ENCODE results near the gene PEPD. TPM values are rescaled to one million over a fixed set of nuclear protein-coding genes. Genes with fewer than 3 reads are reported as not detected.
A peak's percentile ranks its signal among the peaks of the same experiment; 100 is the strongest.

The PEPD gene
- polyA plus RNA-seq, 6 donors from 2014 or later = 83.7 to 143 (median 95.4) TPM

GRCh38 chr19:33381101-33381500 is 140.5 kb downstream of the PEPD start:
- Mint-ChIP-seq H3K27me3 (no peaks in the 10 kb centered on the region), H3K4me3 (no peak overlapping the region), H3K27ac (peak overlapping the region in 2 of 6 donors; percentile 31 to 49), H3K9me3 (no peaks in the 10 kb centered on the region), H3K36me3 (peaks cover 0 to 7% of the 10 kb centered on the region in 2 donors), H3K4me1 (peaks cover 29 to 47% (median 33%) of the 10 kb centered on the region in 3 donors)
- DNase-seq (no peak), ATAC-seq (ENCODE audit: low read depth in 2 of 2) (no peak)

GRCh38 chr19:33379151-33379829 is 142.3 kb downstream of the PEPD start:
- ATAC-seq (ENCODE audit: low read depth in 2 of 2) (no peak), DNase-seq (no peak)
- H3K4me3 Mint-ChIP-seq = no peak overlapping the region
- H3K4me1 Mint-ChIP-seq = peaks cover 43 to 59% (median 50%) of the 10 kb centered on the region in 3 donors
- no peaks in the 10 kb centered on the region for H3K9me3 Mint-ChIP-seq
- H3K36me3 Mint-ChIP-seq = peaks cover 0 to 7% of the 10 kb centered on the region in 2 donors
- H3K27me3 Mint-ChIP-seq = no peaks in the 10 kb centered on the region
- H3K27ac Mint-ChIP-seq = no peak overlapping the region

GRCh38 chr19:33377586-33378475 is 143.8 kb downstream of the PEPD start:
- Mint-ChIP-seq H3K27me3 (no peaks in the 10 kb centered on the region), H3K36me3 (peaks cover 0 to 7% of the 10 kb centered on the region in 2 donors), H3K4me3 (peak overlapping the region in 1 of 8 donors; percentile 60), H3K27ac (peak overlapping the region in 1 of 6 donors; percentile 71), H3K9me3 (no peaks in the 10 kb centered on the region), H3K4me1 (peaks cover 38 to 57% (median 53%) of the 10 kb centered on the region in 3 donors)
- DNase-seq (no peak), ATAC-seq (ENCODE audit: low read depth in 2 of 2) (no peak)

- peaks cover 39 to 61% (median 54%) of the 10 kb centered on the region in 3 donors for H3K4me1 Mint-ChIP-seq
- H3K4me3 Mint-ChIP-seq = peak overlapping the region in 1 of 8 donors; percentile 79
- H3K36me3 Mint-ChIP-seq = peaks cover 0 to 7% of the 10 kb centered on the region in 2 donors
- no peaks in the 10 kb centered on the region for H3K27me3 Mint-ChIP-seq
- H3K27ac Mint-ChIP-seq = no peak overlapping the region
- no peaks in the 10 kb centered on the region for H3K9me3 Mint-ChIP-seq
- no peak for ATAC-seq (ENCODE audit: low read depth in 2 of 2)
- no peak for DNase-seq
Measured at GRCh38 chr19:33376941-33377557, 144.5 kb downstream of the PEPD start.

- ATAC-seq (ENCODE audit: low read depth in 2 of 2) (no peak), DNase-seq (no peak)
- Mint-ChIP-seq H3K4me1 (peaks cover 36 to 60% (median 53%) of the 10 kb centered on the region in 3 donors), H3K9me3 (no peaks in the 10 kb centered on the region), H3K36me3 (peaks cover 0 to 7% of the 10 kb centered on the region in 2 donors), H3K27ac (peak overlapping the region in 1 of 6 donors; percentile 14), H3K4me3 (peak overlapping the region in 2 of 8 donors; percentile 15 to 79), H3K27me3 (no peaks in the 10 kb centered on the region)
Measured at GRCh38 chr19:33376423-33376822, 145.2 kb downstream of the PEPD start.

- no peaks in the 10 kb centered on the region for H3K9me3 Mint-ChIP-seq
- peak overlapping the region in 3 of 8 donors; percentile 43 to 80 (median 79) for H3K4me3 Mint-ChIP-seq
- H3K27ac Mint-ChIP-seq = peak overlapping the region in 2 of 6 donors; percentile 26 to 88
- DNase-seq (no peak), ATAC-seq (ENCODE audit: low read depth in 2 of 2) (no peak)
- H3K36me3 Mint-ChIP-seq = peaks cover 0 to 7% of the 10 kb centered on the region in 2 donors
- no peaks in the 10 kb centered on the region for H3K27me3 Mint-ChIP-seq
- peaks cover 30 to 54% (median 48%) of the 10 kb centered on the region in 3 donors for H3K4me1 Mint-ChIP-seq
Measured at GRCh38 chr19:33375837-33376159, 145.8 kb downstream of the PEPD start.

GRCh38 chr19:33375156-33375836 is 146.3 kb downstream of the PEPD start:
- ATAC-seq (ENCODE audit: low read depth in 2 of 2) (no peak), DNase-seq (no peak)
- Mint-ChIP-seq H3K36me3 (peaks cover 0 to 7% of the 10 kb centered on the region in 2 donors), H3K27ac (peak overlapping the region in 5 of 6 donors; percentile 24 to 88 (median 57)), H3K4me3 (peak overlapping the region in 7 of 8 donors; percentile 68 to 95 (median 82)), H3K27me3 (no peaks in the 10 kb centered on the region), H3K9me3 (no peaks in the 10 kb centered on the region), H3K4me1 (peaks cover 29 to 54% (median 47%) of the 10 kb centered on the region in 3 donors)

GRCh38 chr19:33374236-33374714 is 147.3 kb downstream of the PEPD start:
- Mint-ChIP-seq H3K36me3 (peaks cover 0 to 4% of the 10 kb centered on the region in 2 donors), H3K9me3 (no peaks in the 10 kb centered on the region), H3K27ac (peak overlapping the region; percentile 72 to 94 (median 85)), H3K27me3 (no peaks in the 10 kb centered on the region), H3K4me3 (peak overlapping the region; percentile 79 to 95 (median 86)), H3K4me1 (peaks cover 27 to 54% (median 47%) of the 10 kb centered on the region in 3 donors)
- DNase-seq (no peak), ATAC-seq (ENCODE audit: low read depth in 2 of 2) (no peak)

GRCh38 chr19:33373453-33374235 is 147.9 kb downstream of the PEPD start, which contains the start of gene CEBPG:
Gene CEBPG, plus strand, starts transcription at chr19:33373709. Its CDS starts 5,531 bp downstream, at chr19:33379240.
- Mint-ChIP-seq H3K4me1 (peaks cover 23 to 49% (median 42%) of the 10 kb centered on the region in 3 donors), H3K36me3 (no peaks in the 10 kb centered on the region), H3K4me3 (peak within 1 kb of the TSS; percentile 79 to 98 (median 90)), H3K9me3 (no peaks in the 10 kb centered on the region), H3K27me3 (peaks cover 0 to under 1% (median 0%) of the 10 kb centered on the region in 3 donors), H3K27ac (peak within 1 kb of the TSS; percentile 72 to 98 (median 96))
- DNase-seq = peak; percentile 97
- peak; percentile 81 to 82 for ATAC-seq (ENCODE audit: low read depth in 2 of 2)

GRCh38 chr19:33370783-33371182 is 150.8 kb downstream of the PEPD start:
- ATAC-seq (ENCODE audit: low read depth in 2 of 2) (no peak), DNase-seq (no peak)
- Mint-ChIP-seq H3K4me1 (peaks cover 17 to 27% (median 21%) of the 10 kb centered on the region in 3 donors), H3K27ac (no peak overlapping the region), H3K4me3 (peak overlapping the region in 2 of 8 donors; percentile 28 to 61), H3K36me3 (no peaks in the 10 kb centered on the region), H3K27me3 (peaks cover 12 to 19% (median 13%) of the 10 kb centered on the region in 3 donors), H3K9me3 (no peaks in the 10 kb centered on the region)

- Mint-ChIP-seq H3K27ac (no peak overlapping the region), H3K4me1 (peaks cover 5 to 11% (median 5%) of the 10 kb centered on the region in 3 donors), H3K36me3 (no peaks in the 10 kb centered on the region), H3K4me3 (no peak overlapping the region), H3K27me3 (peaks cover 19 to 39% (median 27%) of the 10 kb centered on the region in 3 donors), H3K9me3 (no peaks in the 10 kb centered on the region)
- ATAC-seq (ENCODE audit: low read depth in 2 of 2) (no peak), DNase-seq (no peak)
Measured at GRCh38 chr19:33368074-33368864, 153.3 kb downstream of the PEPD start.
